H1 (cell line): ENCODE results near the gene SLC28A1. TPM values are rescaled to one million over a fixed set of nuclear protein-coding genes. Genes with fewer than 3 reads are reported as not detected.

Source experiments
- CTCF ChIA-PET: fragments of 300-600 bp; sonication (Branson Sonifier 250); formaldehyde crosslinking; loops from one replicate; lab custom pipeline; 2021; ENCODE audit not compliant: partially characterized antibody; lab: Charles Lee
- POLR2A ChIA-PET: fragments of 300-600 bp; sonication (Branson Sonifier 250); formaldehyde crosslinking; loops from one replicate; lab custom pipeline; 2021; ENCODE audit warnings: inconsistent platforms; ENCODE audit not compliant: partially characterized antibody; lab: Charles Lee
- DNase-seq, 2 experiments: peaks; one replicate each; pipeline versions ENCODE4 v3.0.0 to v3.0.0-alpha.2; 2010 to 2022; ENCODE audit warnings: low spot score in 2 of 2, low read depth in 1 of 2, mixed read lengths in 1 of 2
- FAIRE-seq: peaks from 2 replicates; lab custom pipeline; 2011; peaks lifted over from hg19 to GRCh38; lab: Jason Lieb, UNC
- H2AFZ ChIP-seq: 2 replicates; pipeline ENCODE4 v1.8.1; 2012; ENCODE audit warnings: low read length, inconsistent platforms
- H2AK5ac ChIP-seq: 2 replicates; pipeline ENCODE4 v1.6.1; 2013; ENCODE audit warnings: low read depth, low read length
- H2BK120ac ChIP-seq: replicated peaks from 2 replicates; pipeline ENCODE3; 2013; ENCODE audit warnings: low read depth, low read length, inconsistent platforms
- H2BK12ac ChIP-seq: 2 replicates; pipeline ENCODE4 v1.6.1; 2013; ENCODE audit warnings: low read depth, low read length
- H2BK15ac ChIP-seq: 2 replicates; pipeline ENCODE4 v1.6.1; 2013; ENCODE audit warnings: low read length
- H2BK20ac ChIP-seq: 2 replicates; pipeline ENCODE4 v1.6.1; 2013; ENCODE audit warnings: low read length
- H2BK5ac ChIP-seq: 2 replicates; pipeline ENCODE4 v1.6.1; 2013; ENCODE audit warnings: low read depth, low read length
- H3K14ac ChIP-seq: 2 replicates; pipeline ENCODE4 v1.6.1; 2013; ENCODE audit warnings: inconsistent platforms; ENCODE audit not compliant: insufficient read length
- H3K18ac ChIP-seq: 2 replicates; pipeline ENCODE4 v1.6.1; 2013; ENCODE audit warnings: low read length; ENCODE audit errors: extremely low read depth
- H3K23ac ChIP-seq: 2 replicates; pipeline ENCODE4 v1.6.1; 2013; ENCODE audit warnings: inconsistent platforms; ENCODE audit not compliant: insufficient read length
- H3K23me2 ChIP-seq: 2 replicates; pipeline ENCODE4 v1.6.1; 2013; ENCODE audit warnings: low read depth, low read length
- H3K27ac ChIP-seq: 2 replicates; pipeline ENCODE4 v1.6.1; 2011; ENCODE audit warnings: low read depth, low read length, inconsistent platforms
- H3K27me3 ChIP-seq, 4 experiments: replicated peaks in 1 of 4; 1 replicate in 1 of 4; 2 replicates in 3 of 4; pipeline versions ENCODE4 v1.6.1 to v1.8.1; 2011 to 2013; ENCODE audit warnings: low read length in 3 of 4, mild to moderate bottlenecking in 3 of 4, inconsistent platforms in 2 of 4, mixed read lengths in 2 of 4, moderate library complexity in 1 of 4; ENCODE audit not compliant: control insufficient read depth in 3 of 4, insufficient read depth in 3 of 4; ENCODE audit errors: extremely low read depth in 1 of 4
- H3K36me3 ChIP-seq, 4 experiments: 2 replicates each; pipeline versions ENCODE4 v1.6.1 to v1.8.1; 2011 to 2013; ENCODE audit warnings: mild to moderate bottlenecking in 4 of 4, low read length in 3 of 4, moderate library complexity in 2 of 4, control low read depth in 1 of 4, inconsistent platforms in 1 of 4; ENCODE audit not compliant: insufficient read depth in 4 of 4, control insufficient read depth in 2 of 4
- H3K4ac ChIP-seq: replicated peaks from 2 replicates; pipeline ENCODE3; 2013; ENCODE audit warnings: low read length, low read depth, mixed read lengths, inconsistent platforms; ENCODE audit not compliant: insufficient read length
- H3K4me1 ChIP-seq, 4 experiments: replicated peaks in 1 of 4; 1 replicate in 1 of 4; 2 replicates in 3 of 4; pipeline versions ENCODE4 v1.6.1 to v1.8.1; 2011 to 2013; ENCODE audit warnings: low read length in 3 of 4, inconsistent platforms in 2 of 4, mixed read lengths in 1 of 4; ENCODE audit not compliant: insufficient read depth in 4 of 4, control insufficient read depth in 3 of 4
- H3K4me2 ChIP-seq, 2 experiments: 2 replicates each; pipeline versions ENCODE4 v1.6.1 to v1.8.1; 2011 to 2013; ENCODE audit warnings: low read depth in 2 of 2, low read length in 2 of 2, control low read depth in 1 of 2, inconsistent platforms in 1 of 2, mild to moderate bottlenecking in 1 of 2; ENCODE audit not compliant: insufficient read depth in 1 of 2
- H3K4me3 ChIP-seq, 4 experiments: fragments of 200-600, 300-600 bp in 1 of 4; sonication (generic), shearing (Covaris generic), sonication (Bioruptor Twin) in 1 of 4; 2 replicates each; pipeline versions ENCODE4 v1.5.1 to v1.8.1; 2011 to 2016; ENCODE audit warnings: low read length in 4 of 4, low read depth in 3 of 4, control low read depth in 2 of 4, inconsistent platforms in 2 of 4, mild to moderate bottlenecking in 2 of 4, mixed read lengths in 1 of 4, moderate library complexity in 1 of 4; ENCODE audit not compliant: insufficient read depth in 2 of 4; ENCODE audit errors: extremely low read depth in 1 of 4
- H3K56ac ChIP-seq: replicated peaks from 2 replicates; pipeline ENCODE3; 2013; ENCODE audit warnings: low read depth, mild to moderate bottlenecking, mixed read lengths, low read length, inconsistent platforms; ENCODE audit not compliant: insufficient read length
- H3K79me1 ChIP-seq: 2 replicates; pipeline ENCODE4 v1.6.1; 2013; ENCODE audit warnings: low read depth, low read length, control low read depth
- H3K79me2 ChIP-seq, 2 experiments: 2 replicates each; pipeline versions ENCODE4 v1.6.1 to v1.8.1; 2012 to 2013; ENCODE audit warnings: low read length in 2 of 2, mild to moderate bottlenecking in 2 of 2, inconsistent platforms in 1 of 2; ENCODE audit not compliant: insufficient read depth in 2 of 2, control insufficient read depth in 1 of 2
- H3K9ac ChIP-seq, 4 experiments: replicated peaks in 1 of 4; 1 replicate in 1 of 4; 2 replicates in 3 of 4; pipeline versions ENCODE4 v1.6.1 to v1.8.1; 2011 to 2013; ENCODE audit warnings: low read depth in 3 of 4, low read length in 3 of 4, control low read depth in 2 of 4, mild to moderate bottlenecking in 2 of 4, moderate library complexity in 2 of 4, inconsistent platforms in 1 of 4; ENCODE audit errors: extremely low read depth in 1 of 4
- H3K9me3 ChIP-seq, 2 experiments: 2 replicates each; pipeline versions ENCODE4 v1.6.1 to v1.8.1; 2012 to 2013; ENCODE audit warnings: mild to moderate bottlenecking in 2 of 2, moderate library complexity in 2 of 2, control low read depth in 1 of 2, inconsistent platforms in 1 of 2, low read depth in 1 of 2, low read length in 1 of 2, mixed read lengths in 1 of 2; ENCODE audit not compliant: insufficient read depth in 2 of 2
- H4K20me1 ChIP-seq, 2 experiments: replicated peaks in 1 of 2; 2 replicates each; pipeline versions ENCODE3 to v1.8.1; 2011 to 2013; ENCODE audit warnings: inconsistent platforms in 2 of 2, low read length in 2 of 2, mild to moderate bottlenecking in 1 of 2; ENCODE audit not compliant: insufficient read depth in 2 of 2, control insufficient read depth in 1 of 2
- H4K5ac ChIP-seq: 2 replicates; pipeline ENCODE4 v1.6.1; 2013; ENCODE audit warnings: low read length, low read depth, mixed read lengths, inconsistent platforms; ENCODE audit not compliant: insufficient read length
- H4K8ac ChIP-seq: 2 replicates; pipeline ENCODE4 v1.8.0; 2013; ENCODE audit warnings: mild to moderate bottlenecking, moderate library complexity, low read length, inconsistent platforms; ENCODE audit not compliant: insufficient read depth; ENCODE audit errors: extremely low read depth
- H4K91ac ChIP-seq: replicated peaks from 2 replicates; pipeline ENCODE3; 2013; ENCODE audit warnings: low read length, mixed read lengths, inconsistent platforms; ENCODE audit not compliant: insufficient read length
- ATF2 ChIP-seq: IDR thresholded peaks from 2 replicates; pipeline ENCODE4 v1.6.1; 2012; ENCODE audit warnings: low read length, inconsistent platforms
- CTBP2 ChIP-seq: IDR thresholded peaks from 2 replicates; pipeline ENCODE4 v1.7.0; 2011; ENCODE audit warnings: borderline replicate concordance, mild to moderate bottlenecking, moderate library complexity, mixed read lengths, low read length; ENCODE audit not compliant: insufficient read depth, insufficient read length
- WGBS, 2 experiments: shearing (Covaris generic) in 1 of 2; methylation state at CpG; one replicate each; pipeline versions ENCODE4 v1.1.6 to v1.1.7; 2013 to 2015; ENCODE audit warnings: low lambda C conversion rate in 2 of 2, mixed read lengths in 2 of 2, inconsistent platforms in 1 of 2, low coverage in 1 of 2, missing lambda C conversion rate in 1 of 2; ENCODE audit not compliant: insufficient replicate concordance in 2 of 2, insufficient coverage in 1 of 2, insufficient read length in 1 of 2; ENCODE audit errors: extremely low coverage in 1 of 2, missing lambda C conversion rate in 1 of 2; 5-methylcytosine and 5-hydroxymethylcytosine counted together
- polyA plus RNA-seq, 7 experiments: library from polyadenylated mRNA; depleted of rRNA in 3 of 7; stranded (reverse) in 5 of 7; unstranded in 2 of 7; fragments of >200 nt in 5 of 7; fragments of 200-250 nt in 2 of 7; gene quantifications; 1 replicate in 5 of 7; 2 replicates in 1 of 7; 4 replicates in 1 of 7; pipeline versions ENCODE4 v1.2.1 to v1.2.3, GENCODE V29; 2011 to 2013; ENCODE audit warnings: missing spikeins in 2 of 7, mixed read lengths in 2 of 7
- total RNA-seq: library from RNA; stranded (reverse); fragmentation: NEBNext Ultra II Directional; extraction: Animal tissue kit (Norgen Biotek cat#: 25700); gene quantifications from 2 replicates; pipeline ENCODE4 v1.2.1, GENCODE V29; 2021

Gene SLC28A1
- total and polyA plus RNA-seq, 2 of the 8 experiments (the other 6 are each of a cell fraction or from before 2014, with no cell fraction given): 0.09 TPM; not detected in 1

DNA sequence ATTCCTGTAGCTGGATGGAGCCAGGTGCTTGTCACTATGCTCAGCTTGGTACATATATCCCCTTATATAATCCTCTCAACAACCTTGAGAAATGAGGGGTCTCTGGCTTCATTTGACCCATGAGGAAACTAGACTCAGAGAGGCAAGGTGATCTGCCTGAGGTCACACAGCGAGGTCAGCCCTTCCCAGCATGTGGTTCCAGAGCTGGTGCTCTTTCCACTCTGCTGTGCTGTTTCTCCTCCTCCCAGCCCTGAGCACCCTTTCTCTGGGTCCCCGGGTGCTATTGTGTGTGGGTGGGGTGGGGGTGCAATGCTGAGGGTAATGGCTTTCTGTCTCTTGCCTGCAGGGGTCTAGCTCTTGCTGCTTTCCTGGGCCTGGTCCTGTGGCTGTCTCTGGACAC is 19.3 kb downstream of the SLC28A1 start:
- no peak overlapping the region for H2AFZ ChIP-seq
- CTCF ChIA-PET: interaction anchor here (0.7 to 3.1 kb wide), 7 partner anchors 12 to 79 kb away, joined by 3 to 14 read pairs (median 5); no protein-coding TSS in a partner anchor
- no peak overlapping the region for H3K4ac ChIP-seq

More for the DNA sequence above, 19.3 kb downstream of the SLC28A1 start:
- Histone ChIP-seq H3K56ac (no peak overlapping the region), H3K23ac (no peak overlapping the region), H2BK15ac (no peak overlapping the region), H4K8ac (no peak overlapping the region), H3K4me3 (no peak overlapping the region), H3K36me3 (no peaks in the 10 kb centered on the region), H4K20me1 (no peaks in the 10 kb centered on the region), H3K18ac (no peak overlapping the region), H4K5ac (peak overlapping the region; percentile 26), H2BK120ac (no peak overlapping the region), H3K23me2 (no peaks in the 10 kb centered on the region), H3K27ac (no peak overlapping the region), H3K27me3 (no peaks in the 10 kb centered on the region), H4K91ac (no peak overlapping the region), H3K14ac (no peak overlapping the region), H2BK5ac (no peak overlapping the region), H2BK20ac (no peak overlapping the region), H3K9me3 (no peaks in the 10 kb centered on the region), H3K79me2 (no peaks in the 10 kb centered on the region), H3K79me1 (no peaks in the 10 kb centered on the region), H2AK5ac (no peak overlapping the region), H2BK12ac (no peak overlapping the region), H3K4me2 (no peak overlapping the region), H3K9ac (no peak overlapping the region), H3K4me1 (no peaks in the 10 kb centered on the region; a peak in 2 of 7 replicates)
- DNase-seq (no peak), FAIRE-seq (no peak)
- no peak for TF ChIP-seq CTBP2
- TF ChIP-seq ATF2: no peak
- POLR2A ChIA-PET: interaction anchor here (0.6 kb wide), 1 partner anchor 61 kb away, joined by 3 read pairs; no protein-coding TSS in a partner anchor
- WGBS, 2 experiments: 96% methylated on average over 2 of the region's 2 CpGs; no CpG with 5 or more reads in 1 of the 2 experiments
